T-helper 2 cell treated with Interferon-gamma antibody and Interleukin-4, amounts not matched to agents 5 μg/mL and 100 μg/mL, for 36 hours (primary cell): Measurements from ENCODE around the gene IFNA1.
A peak's percentile ranks its signal among the peaks of the same experiment; 100 is the strongest.
"Not testable (repeated sequence)": the region's sequence is repeated elsewhere in the genome, so short reads cannot be mapped to it uniquely, and the experiment has no call there.

Source experiments
- DNase-seq: peaks from one replicate; pipeline ENCODE4 v3.0.0; 2021; ENCODE audit warnings: low spot score
- H3K27ac Mint-ChIP-seq: one replicate; pipeline ENCODE4 v1.8.0; 2021; ENCODE audit warnings: mild to moderate bottlenecking, mixed read lengths
- H3K27me3 Mint-ChIP-seq: one replicate; pipeline ENCODE4 v1.8.0; 2021; ENCODE audit warnings: low read depth, mixed read lengths
- H3K36me3 Mint-ChIP-seq: one replicate; pipeline ENCODE4 v1.8.0; 2021; ENCODE audit warnings: low read depth, mixed read lengths
- H3K4me1 Mint-ChIP-seq: one replicate; pipeline ENCODE4 v1.8.0; 2021; ENCODE audit warnings: low read depth, mixed read lengths
- H3K4me3 Mint-ChIP-seq: one replicate; pipeline ENCODE4 v1.8.0; 2022; ENCODE audit warnings: mild to moderate bottlenecking, moderate library complexity, mixed read lengths
- H3K9me3 Mint-ChIP-seq: one replicate; pipeline ENCODE4 v1.8.0; 2021; ENCODE audit warnings: mixed read lengths

Gene IFNA1

GRCh38 chr9:21428235-21428634 lies 12.0 kb upstream of the IFNA1 start:
- Mint-ChIP-seq H3K4me1 (no peaks in the 10 kb centered on the region), H3K27ac (no peak overlapping the region), H3K27me3 (peaks cover 69% of the 10 kb centered on the region), H3K36me3 (no peaks in the 10 kb centered on the region), H3K4me3 (no peak overlapping the region), H3K9me3 (no peaks in the 10 kb centered on the region)
- no peak for DNase-seq

GRCh38 chr9:21429191-21429590 lies 11.0 kb upstream of the IFNA1 start:
- Mint-ChIP-seq H3K4me3 (no peak overlapping the region), H3K27me3 (peaks cover 73% of the 10 kb centered on the region), H3K4me1 (no peaks in the 10 kb centered on the region), H3K27ac (no peak overlapping the region), H3K9me3 (no peaks in the 10 kb centered on the region), H3K36me3 (no peaks in the 10 kb centered on the region)
- DNase-seq = no peak

GRCh38 chr9:21432672-21433425 lies 7.4 kb upstream of the IFNA1 start:
- Mint-ChIP-seq H3K27me3 (peaks cover 60% of the 10 kb centered on the region), H3K27ac (no peak overlapping the region), H3K36me3 (no peaks in the 10 kb centered on the region), H3K4me1 (no peaks in the 10 kb centered on the region), H3K9me3 (no peaks in the 10 kb centered on the region), H3K4me3 (no peak overlapping the region)
- DNase-seq = no peak

- H3K36me3 Mint-ChIP-seq = no peaks in the 10 kb centered on the region
- H3K9me3 Mint-ChIP-seq = no peaks in the 10 kb centered on the region
- H3K4me3 Mint-ChIP-seq = no peak overlapping the region
- H3K27me3 Mint-ChIP-seq = peaks cover 47% of the 10 kb centered on the region
- no peak overlapping the region for H3K27ac Mint-ChIP-seq
- DNase-seq = no peak
- H3K4me1 Mint-ChIP-seq = no peaks in the 10 kb centered on the region
Measured at GRCh38 chr9:21434202-21435014, 5.8 kb upstream of the IFNA1 start.

- H3K36me3 Mint-ChIP-seq, DNase-seq, H3K9me3 Mint-ChIP-seq, H3K27ac Mint-ChIP-seq, H3K4me1 Mint-ChIP-seq, H3K4me3 Mint-ChIP-seq: not testable (repeated sequence)
- peaks cover 41% of the 10 kb centered on the region for H3K27me3 Mint-ChIP-seq
Measured at GRCh38 chr9:21435015-21435383, 5.2 kb upstream of the IFNA1 start.

GRCh38 chr9:21443849-21444625 lies 3.8 kb downstream of the IFNA1 start:
- Mint-ChIP-seq H3K27ac (no peak overlapping the region), H3K36me3 (no peaks in the 10 kb centered on the region), H3K9me3 (no peaks in the 10 kb centered on the region), H3K27me3 (peaks cover 27% of the 10 kb centered on the region), H3K4me1 (peaks cover 12% of the 10 kb centered on the region), H3K4me3 (peak overlapping the region; percentile 41)
- DNase-seq = no peak

GRCh38 chr9:21449312-21449711 lies 9.1 kb downstream of the IFNA1 start:
- not testable (repeated sequence) for H3K4me1 Mint-ChIP-seq, DNase-seq

GRCh38 chr9:21450733-21451394 lies 10.6 kb downstream of the IFNA1 start:
- no peak for DNase-seq
- Mint-ChIP-seq H3K27ac (no peak overlapping the region), H3K27me3 (peaks cover 28% of the 10 kb centered on the region), H3K9me3 (no peaks in the 10 kb centered on the region), H3K4me3 (no peak overlapping the region), H3K36me3 (no peaks in the 10 kb centered on the region), H3K4me1 (no peaks in the 10 kb centered on the region)

More at GRCh38 chr9:21449312-21449711, 9.1 kb downstream of the IFNA1 start:
- not testable (repeated sequence) for H3K9me3 Mint-ChIP-seq, H3K4me3 Mint-ChIP-seq, H3K36me3 Mint-ChIP-seq, H3K27ac Mint-ChIP-seq
- peaks cover 32% of the 10 kb centered on the region for H3K27me3 Mint-ChIP-seq

- no peaks in the 10 kb centered on the region for H3K9me3 Mint-ChIP-seq
- no peaks in the 10 kb centered on the region for H3K36me3 Mint-ChIP-seq
- H3K4me3 Mint-ChIP-seq = no peak overlapping the region
- peaks cover 27% of the 10 kb centered on the region for H3K27me3 Mint-ChIP-seq
- DNase-seq = no peak
- no peaks in the 10 kb centered on the region for H3K4me1 Mint-ChIP-seq
- no peak overlapping the region for H3K27ac Mint-ChIP-seq
Measured at GRCh38 chr9:21452681-21453080, 12.4 kb downstream of the IFNA1 start.

- Mint-ChIP-seq H3K27ac (no peak overlapping the region), H3K36me3 (no peaks in the 10 kb centered on the region), H3K9me3 (no peaks in the 10 kb centered on the region), H3K4me3 (no peak overlapping the region), H3K27me3 (peaks cover 29% of the 10 kb centered on the region), H3K4me1 (no peaks in the 10 kb centered on the region)
- no peak for DNase-seq
Measured at GRCh38 chr9:21454149-21454548, 13.9 kb downstream of the IFNA1 start.

- no peaks in the 10 kb centered on the region for H3K36me3 Mint-ChIP-seq
- peaks cover 27% of the 10 kb centered on the region for H3K27me3 Mint-ChIP-seq
- H3K4me3 Mint-ChIP-seq = no peak overlapping the region
- H3K4me1 Mint-ChIP-seq = no peaks in the 10 kb centered on the region
- no peak for DNase-seq
- H3K27ac Mint-ChIP-seq = no peak overlapping the region
- H3K9me3 Mint-ChIP-seq = no peaks in the 10 kb centered on the region
Measured at GRCh38 chr9:21455320-21455719, 15.1 kb downstream of the IFNA1 start.

- peaks cover 30% of the 10 kb centered on the region for H3K27me3 Mint-ChIP-seq
- DNase-seq = no peak
- no peaks in the 10 kb centered on the region for H3K36me3 Mint-ChIP-seq
- no peaks in the 10 kb centered on the region for H3K4me1 Mint-ChIP-seq
- no peak overlapping the region for H3K4me3 Mint-ChIP-seq
- no peaks in the 10 kb centered on the region for H3K9me3 Mint-ChIP-seq
- no peak overlapping the region for H3K27ac Mint-ChIP-seq
Measured at GRCh38 chr9:21461377-21461776, 21.1 kb downstream of the IFNA1 start.

GRCh38 chr9:21465138-21465537 lies 24.9 kb downstream of the IFNA1 start:
- no peaks in the 10 kb centered on the region for H3K36me3 Mint-ChIP-seq
- H3K4me1 Mint-ChIP-seq = no peaks in the 10 kb centered on the region
- DNase-seq = no peak
- H3K9me3 Mint-ChIP-seq = no peaks in the 10 kb centered on the region
- peaks cover 23% of the 10 kb centered on the region for H3K27me3 Mint-ChIP-seq
- H3K4me3 Mint-ChIP-seq = no peak overlapping the region
- H3K27ac Mint-ChIP-seq = no peak overlapping the region
